CD4-positive, alpha-beta T cell treated with Interleukin-6 for 4 hours (primary cell): ENCODE results near the gene FOXO6.

Experiments
- DNase-seq: peaks from one replicate; pipeline ENCODE4 v3.0.0-alpha.2; 2020; ENCODE audit warnings: mixed read lengths

Gene FOXO6

DNA sequence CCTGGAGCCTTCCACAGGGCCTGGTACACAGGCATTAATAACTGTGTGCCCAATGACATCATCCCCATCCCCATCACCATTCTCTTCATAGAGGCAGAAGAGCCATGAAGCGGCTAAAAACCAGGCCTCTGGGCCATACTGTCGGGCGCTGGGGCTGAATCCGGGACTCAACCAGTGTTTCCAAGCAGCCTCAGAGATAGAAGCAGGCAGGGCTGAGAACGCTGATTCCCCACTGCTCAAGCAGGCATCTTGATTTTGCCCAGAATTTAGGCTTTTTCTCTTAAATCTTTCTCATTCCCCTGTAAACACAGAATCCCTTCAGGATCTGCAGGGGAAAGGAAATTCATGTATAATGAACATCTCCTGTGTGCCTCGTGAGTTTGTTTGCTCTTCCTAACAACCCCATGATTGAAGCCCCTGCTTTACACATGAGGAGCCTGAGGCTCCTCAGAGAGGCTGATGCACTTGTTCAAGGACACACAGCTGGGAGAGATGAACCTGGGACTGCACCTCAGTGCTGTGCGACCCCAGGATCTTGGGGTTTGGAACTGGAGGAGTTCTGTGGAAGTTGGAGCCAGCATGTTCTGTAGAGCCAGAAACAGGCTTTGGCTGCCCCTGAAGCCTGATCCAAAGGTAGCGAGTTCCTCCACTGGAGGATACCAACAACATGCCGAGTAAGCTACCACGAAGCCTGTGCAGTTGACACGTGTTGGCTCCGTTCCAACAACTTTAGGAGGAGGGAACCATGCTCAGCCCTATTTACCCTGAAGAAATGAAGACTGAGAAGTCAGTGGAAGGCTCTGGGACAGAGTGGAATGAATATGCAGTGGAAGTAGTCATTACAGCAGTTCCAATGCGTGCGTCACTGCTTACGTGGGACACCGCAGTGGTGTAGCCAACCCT is 67.8 kb downstream of the FOXO6 start:
- DNase-seq, result no peak

DNA sequence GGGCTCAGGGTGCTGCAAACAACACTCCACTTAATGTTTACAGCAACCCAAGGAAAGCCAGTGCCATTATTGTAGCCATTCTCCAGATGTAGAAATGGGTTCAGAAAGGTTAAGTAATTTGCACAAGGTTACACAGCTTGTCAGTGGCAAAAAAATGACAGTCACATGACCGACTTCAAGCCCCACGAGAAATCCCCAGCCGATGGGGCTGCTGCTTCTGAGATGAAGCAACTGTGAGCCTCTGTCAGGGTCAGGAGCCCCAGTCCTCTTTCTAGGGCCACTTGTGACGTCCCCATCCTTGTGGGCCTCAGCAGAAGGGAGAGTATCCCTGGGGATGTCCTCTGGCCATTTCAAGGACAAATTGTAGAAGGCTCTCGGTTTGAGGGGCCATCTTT is 68.4 kb downstream of the FOXO6 start:
- no peak for DNase-seq

GRCh38 chr1:41430069-41430468 is 68.8 kb downstream of the FOXO6 start:
- DNase-seq, result no peak

- no peak for DNase-seq
Observed at GRCh38 chr1:41430582-41430981, 69.3 kb downstream of the FOXO6 start.

GRCh38 chr1:41431490-41432350 is 70.5 kb downstream of the FOXO6 start:
- DNase-seq, result no peak
